HL-60 (cell line): ENCODE data around the gene PRPSAP2.

ENCODE experiments used
- DNase-seq, 2 experiments: peaks; one replicate each; pipeline ENCODE4 v3.0.0-alpha.2; 2010 to 2020; ENCODE audit warnings: low read depth in 1 of 2, low spot score in 1 of 2
- H3K27ac ChIP-seq: fragments of 250-450 bp; sonication (Bioruptor Pico); replicated peaks from 2 replicates; pipeline ENCODE4 v1.5.1; 2020; ENCODE audit warnings: mild to moderate bottlenecking, moderate library complexity
- H3K27me3 ChIP-seq: fragments of 250-450 bp; sonication (Bioruptor Pico); 2 replicates; pipeline ENCODE4 v1.5.1; 2021; ENCODE audit warnings: mild to moderate bottlenecking, moderate library complexity; ENCODE audit not compliant: insufficient read depth, poor library complexity, severe bottlenecking
- H3K4me3 ChIP-seq: replicated peaks from 2 replicates; pipeline ENCODE4 v1.5.1; 2011; ENCODE audit warnings: mild to moderate bottlenecking, control low read depth, low read length; ENCODE audit not compliant: insufficient read depth
- CTCF ChIP-seq: IDR thresholded peaks from one replicate; pipeline ENCODE4 v1.5.1; 2011; ENCODE audit warnings: low read length, control low read depth, inconsistent platforms; ENCODE audit not compliant: insufficient read depth
- GABPA ChIP-seq: IDR thresholded peaks from 2 replicates; pipeline ENCODE4 v1.6.1; 2012; ENCODE audit warnings: low read depth
- POLR2AphosphoS5 ChIP-seq: IDR thresholded peaks from 2 replicates; pipeline ENCODE4 v1.6.1; 2012; ENCODE audit warnings: low read depth
- REST ChIP-seq: IDR thresholded peaks from 2 replicates; pipeline ENCODE4 v1.6.1; 2012; ENCODE audit warnings: low read depth; ENCODE audit not compliant: insufficient replicate concordance
- SPI1 ChIP-seq: IDR thresholded peaks from 2 replicates; pipeline ENCODE4 v1.6.1; 2012; ENCODE audit warnings: low read depth, mild to moderate bottlenecking, borderline replicate concordance

Gene PRPSAP2

DNA sequence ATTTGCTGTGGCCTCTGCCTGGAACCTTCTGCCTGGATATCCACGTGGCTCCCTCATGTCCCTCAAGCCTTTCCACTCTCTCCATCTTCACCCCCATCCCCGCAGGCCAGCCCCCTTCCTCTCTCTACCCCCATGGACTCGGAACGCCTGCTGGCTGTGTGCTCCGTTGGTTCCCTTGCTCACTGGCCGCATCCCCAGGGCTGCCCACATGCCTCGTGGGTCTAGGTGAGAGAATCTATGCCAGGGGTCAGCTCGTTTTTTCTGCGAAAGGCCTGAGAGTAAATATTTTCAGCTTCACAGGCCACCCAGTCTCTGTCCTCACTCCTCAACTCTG lies 106.1 kb downstream of the PRPSAP2 start:
- Histone ChIP-seq H3K4me3 (no peak overlapping the region), H3K27ac (no peak overlapping the region), H3K27me3 (no peaks in the 10 kb centered on the region)
- no peak for TF ChIP-seq REST
- no peak for TF ChIP-seq SPI1
- no peak for TF ChIP-seq CTCF
- no peak for TF ChIP-seq GABPA
- no peak for TF ChIP-seq POLR2AphosphoS5
- no peak for DNase-seq

DNA sequence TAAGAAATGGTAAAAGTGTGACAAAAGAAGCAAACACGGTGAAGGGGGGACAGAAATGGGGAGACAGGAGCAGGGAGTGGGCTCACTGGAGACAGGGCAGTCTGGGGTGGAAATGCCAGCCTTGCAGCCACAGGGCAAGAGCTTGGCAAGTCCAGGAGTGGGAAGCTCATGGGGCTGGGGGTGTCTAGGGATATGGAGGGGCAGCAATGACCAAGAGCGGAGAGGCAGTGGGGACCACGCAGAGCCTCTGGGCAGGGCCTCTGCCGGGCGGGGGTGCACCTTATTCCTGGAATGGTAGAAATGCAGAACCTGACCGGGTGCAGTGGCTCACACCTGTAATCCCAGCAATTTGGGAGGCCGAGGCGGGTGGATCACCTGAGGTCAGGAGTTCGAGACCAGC lies 106.6 kb downstream of the PRPSAP2 start:
- Histone ChIP-seq H3K27me3 (no peaks in the 10 kb centered on the region), H3K27ac (no peak overlapping the region), H3K4me3 (no peak overlapping the region)
- TF ChIP-seq GABPA, result no peak
- TF ChIP-seq SPI1, result no peak
- TF ChIP-seq CTCF, result no peak
- no peak for TF ChIP-seq POLR2AphosphoS5
- TF ChIP-seq REST, result no peak
- DNase-seq, result no peak

GRCh38 chr17:18965530-18966236 lies 107.8 kb downstream of the PRPSAP2 start:
- H3K4me3 ChIP-seq, result no peak overlapping the region
- TF ChIP-seq SPI1 (no peak), POLR2AphosphoS5 (no peak), CTCF (no peak), REST (no peak), GABPA (no peak)
- no peak overlapping the region for H3K27ac ChIP-seq
- H3K27me3 ChIP-seq, result no peaks in the 10 kb centered on the region
- no peak for DNase-seq
